CD4-positive, CD25-positive, alpha-beta regulatory T cell (primary cell): ENCODE data around the gene CA9. TPM values are rescaled to one million over a fixed set of nuclear protein-coding genes. Genes with fewer than 3 reads are reported as not detected.

ENCODE experiments used
- ATAC-seq, 2 donors: fragments of 150-1000 bp; cut with Tn5 transposase; one replicate each; pipeline ENCODE4 v1.10.0; 2021; ENCODE audit warnings: low read depth in 2 of 2, moderate number of reproducible peaks in 2 of 2, moderate library complexity in 1 of 2
- DNase-seq, 3 donors: peaks; one replicate each; pipeline versions ENCODE4 v3.0.0 to v3.0.0-alpha.2; 2012 to 2022; ENCODE audit warnings: mixed read lengths in 1 of 3
- H3K27ac ChIP-seq: one replicate; pipeline ENCODE4 v1.7.0; 2013; ENCODE audit warnings: mild to moderate bottlenecking, low read length; ENCODE audit not compliant: insufficient read depth, poor library complexity, severe bottlenecking
- H3K27me3 ChIP-seq: one replicate; pipeline ENCODE4 v1.7.0; 2013; ENCODE audit warnings: low read length; ENCODE audit not compliant: control insufficient read depth, insufficient read depth
- H3K36me3 ChIP-seq: one replicate; pipeline ENCODE4 v1.7.0; 2013; ENCODE audit warnings: mild to moderate bottlenecking, low read length, moderate library complexity; ENCODE audit not compliant: control insufficient read depth, insufficient read depth
- H3K4me1 ChIP-seq: 2 replicates; pipeline ENCODE4 v1.7.0; 2013; ENCODE audit warnings: mild to moderate bottlenecking, low read length; ENCODE audit not compliant: insufficient read depth, control insufficient read depth, poor library complexity, severe bottlenecking
- H3K4me3 ChIP-seq: one replicate; pipeline ENCODE4 v1.7.0; 2013; ENCODE audit warnings: low read depth, mild to moderate bottlenecking, low read length, moderate library complexity
- H3K9me3 ChIP-seq, 2 experiments: 1 replicate in 1 of 2; 2 replicates in 1 of 2; pipeline ENCODE4 v1.7.0; 2013; ENCODE audit warnings: low read length in 2 of 2, mild to moderate bottlenecking in 1 of 2, moderate library complexity in 1 of 2; ENCODE audit not compliant: control insufficient read depth in 2 of 2
- H3K27ac Mint-ChIP-seq, 3 donors: one replicate each; pipeline ENCODE4 v1.8.0; 2020 to 2022; ENCODE audit warnings: mild to moderate bottlenecking in 3 of 3, mixed read lengths in 3 of 3, moderate library complexity in 2 of 3
- H3K27me3 Mint-ChIP-seq: one replicate; pipeline ENCODE4 v1.8.0; 2022; ENCODE audit warnings: mild to moderate bottlenecking, mixed read lengths
- H3K36me3 Mint-ChIP-seq: one replicate; pipeline ENCODE4 v1.8.0; 2020; ENCODE audit warnings: mixed read lengths
- H3K4me1 Mint-ChIP-seq, 4 donors: one replicate each; pipeline ENCODE4 v1.8.0; 2020 to 2022; ENCODE audit warnings: mixed read lengths in 4 of 4, mild to moderate bottlenecking in 1 of 4
- H3K4me3 Mint-ChIP-seq, 4 donors: one replicate each; pipeline ENCODE4 v1.8.0; 2020 to 2022; ENCODE audit warnings: mild to moderate bottlenecking in 4 of 4, mixed read lengths in 4 of 4, moderate library complexity in 3 of 4
- H3K9me3 Mint-ChIP-seq, 7 donors: one replicate each; pipeline ENCODE4 v1.8.0; 2020 to 2022; ENCODE audit warnings: mixed read lengths in 7 of 7, mild to moderate bottlenecking in 3 of 7, moderate library complexity in 2 of 7
- polyA plus RNA-seq, 4 donors: library from polyadenylated mRNA; unstranded; fragments of 300-500 nt; fragmentation: Illumina TruSeq; gene quantifications; one replicate each; pipeline ENCODE4 v1.2.3, GENCODE V29; 2021
- total RNA-seq: library from RNA; stranded (reverse); gene quantifications from one replicate; pipeline ENCODE4 v1.2.3, GENCODE V29; 2022

Gene CA9
- total and polyA plus RNA-seq, 5 donors from 2014 or later, result 0.48 TPM; not detected in 4

DNA sequence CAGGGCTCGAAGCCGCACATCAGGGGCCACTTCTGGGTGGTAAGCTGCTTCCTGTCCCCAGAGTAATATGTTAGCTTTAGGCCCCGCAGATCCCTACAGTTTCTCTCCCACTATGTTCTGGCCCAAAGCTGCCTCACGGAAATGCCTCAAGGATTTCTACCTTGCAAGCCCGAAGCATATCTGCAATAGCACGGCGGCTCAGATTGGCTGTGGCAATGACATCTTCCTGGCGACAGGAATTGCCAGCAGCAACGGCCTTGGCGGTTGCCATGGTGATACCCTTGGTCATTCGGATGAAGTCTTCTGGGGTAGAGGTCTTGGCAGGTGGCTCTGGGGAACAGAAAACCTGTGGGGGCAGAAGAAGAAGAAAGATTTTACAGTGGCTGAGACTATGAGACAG lies 26.3 kb downstream of the CA9 start:
- no peak for ATAC-seq
- H3K27ac Mint-ChIP-seq, result no peak overlapping the region
- no peaks in the 10 kb centered on the region for H3K27me3 Mint-ChIP-seq
- Histone ChIP-seq H3K27ac (no peak overlapping the region), H3K27me3 (no peaks in the 10 kb centered on the region), H3K4me3 (no peak overlapping the region), H3K9me3 (no peaks in the 10 kb centered on the region), H3K4me1 (peaks cover 5% of the 10 kb centered on the region), H3K36me3 (peaks cover 79% of the 10 kb centered on the region)
- H3K4me3 Mint-ChIP-seq, result no peak overlapping the region
- no peak for DNase-seq
- H3K9me3 Mint-ChIP-seq, result no peaks in the 10 kb centered on the region
- peaks cover 0 to 9% (median 7%) of the 10 kb centered on the region in 4 donors for H3K4me1 Mint-ChIP-seq
- peaks cover 35% of the 10 kb centered on the region for H3K36me3 Mint-ChIP-seq

DNA sequence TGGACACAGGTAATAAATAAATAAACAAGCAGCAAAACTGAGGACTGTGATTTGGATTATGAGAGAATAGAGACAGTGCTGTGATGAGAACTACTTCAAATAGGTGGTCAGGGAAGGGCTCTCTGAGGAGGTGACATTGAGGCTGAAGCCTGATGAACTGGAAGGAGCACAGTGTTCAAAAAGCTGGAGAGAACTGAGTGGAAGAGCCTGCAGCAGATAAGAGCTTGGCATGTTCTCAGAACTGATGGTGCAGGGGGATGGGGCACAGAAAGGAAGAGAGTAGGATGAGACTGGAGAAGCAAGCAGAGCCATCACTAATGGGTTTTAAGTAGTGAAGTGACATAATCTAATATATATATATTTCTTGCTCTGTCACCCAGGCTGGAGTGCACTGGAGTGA lies 27.2 kb downstream of the CA9 start:
- no peak for DNase-seq
- Mint-ChIP-seq H3K4me1 (peaks cover 0 to 9% (median 7%) of the 10 kb centered on the region in 4 donors), H3K4me3 (no peak overlapping the region), H3K27ac (no peak overlapping the region), H3K36me3 (peaks cover 42% of the 10 kb centered on the region), H3K9me3 (no peaks in the 10 kb centered on the region), H3K27me3 (no peaks in the 10 kb centered on the region)
- Histone ChIP-seq H3K9me3 (no peaks in the 10 kb centered on the region), H3K36me3 (peaks cover 88% of the 10 kb centered on the region), H3K27me3 (no peaks in the 10 kb centered on the region), H3K4me3 (no peak overlapping the region), H3K27ac (no peak overlapping the region), H3K4me1 (peaks cover 5% of the 10 kb centered on the region)
- no peak for ATAC-seq

DNA sequence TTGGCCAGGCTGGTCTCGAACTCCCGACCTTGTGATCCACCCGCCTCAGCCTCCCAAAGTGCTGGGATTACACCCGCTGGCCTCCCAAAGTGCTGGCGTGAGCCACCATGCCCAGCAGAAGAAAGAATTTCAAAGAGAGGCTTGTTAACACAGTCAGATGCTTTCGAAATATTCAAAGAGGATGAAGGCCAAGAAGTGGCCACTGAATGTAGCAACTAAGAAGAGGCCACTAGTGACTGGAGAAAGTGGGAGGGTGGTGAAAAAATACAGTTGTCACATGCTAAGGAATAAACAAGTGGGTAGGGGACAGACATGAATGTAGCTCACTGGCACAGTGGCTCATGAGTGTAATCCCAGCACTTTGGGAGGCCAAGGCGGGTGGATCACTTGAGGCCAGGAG lies 29.0 kb downstream of the CA9 start:
- Histone ChIP-seq H3K27me3 (no peaks in the 10 kb centered on the region), H3K27ac (no peak overlapping the region), H3K4me1 (no peaks in the 10 kb centered on the region), H3K9me3 (no peaks in the 10 kb centered on the region), H3K4me3 (no peak overlapping the region), H3K36me3 (peaks cover 96% of the 10 kb centered on the region)
- Mint-ChIP-seq H3K9me3 (no peaks in the 10 kb centered on the region), H3K4me3 (no peak overlapping the region), H3K27ac (no peak overlapping the region), H3K27me3 (no peaks in the 10 kb centered on the region), H3K36me3 (peaks cover 47% of the 10 kb centered on the region), H3K4me1 (peaks cover 0 to 2% (median 0%) of the 10 kb centered on the region in 4 donors)
- ATAC-seq, result no peak
- DNase-seq, result no peak

DNA sequence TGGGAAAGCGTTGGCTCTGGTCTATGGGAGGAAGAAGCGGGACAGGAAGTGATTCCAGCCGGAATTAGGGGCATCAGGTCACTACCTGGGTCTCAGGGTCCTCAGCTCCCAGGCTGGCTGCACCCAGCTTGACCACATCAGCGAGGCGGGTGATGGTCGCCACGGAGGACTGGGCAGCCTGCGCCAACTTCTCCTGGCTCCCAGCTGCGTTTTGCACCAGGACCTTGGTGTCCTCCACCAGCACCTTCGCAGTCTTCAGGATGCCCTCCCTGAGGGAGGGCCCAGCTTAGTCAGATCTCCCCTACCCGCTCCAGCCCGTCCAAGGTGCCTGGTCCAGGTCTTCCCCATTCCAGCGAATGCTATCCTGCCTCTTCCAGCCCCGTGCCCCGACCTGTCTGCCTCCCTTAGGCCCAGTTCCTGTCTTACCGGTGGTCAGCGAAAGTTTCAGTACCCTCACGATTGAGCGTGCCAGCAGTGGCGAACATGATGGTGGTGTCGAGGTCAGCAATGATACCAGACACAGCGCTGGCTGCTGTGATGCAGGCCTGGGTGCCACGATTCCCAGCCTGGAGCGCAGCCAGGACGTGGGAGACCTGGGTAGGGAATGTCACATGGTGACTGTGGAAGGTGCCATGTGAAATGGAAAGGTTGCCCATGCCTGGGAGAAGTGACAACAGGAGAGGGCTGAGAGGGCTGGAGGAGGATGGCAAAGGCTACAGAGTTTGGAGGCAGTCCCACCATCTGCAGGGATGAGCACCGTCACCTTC lies 30.4 kb downstream of the CA9 start:
- Histone ChIP-seq H3K36me3 (peaks cover 95% of the 10 kb centered on the region), H3K4me1 (no peaks in the 10 kb centered on the region), H3K27ac (no peak overlapping the region), H3K9me3 (no peaks in the 10 kb centered on the region), H3K27me3 (no peaks in the 10 kb centered on the region), H3K4me3 (no peak overlapping the region)
- no peaks in the 10 kb centered on the region for H3K9me3 Mint-ChIP-seq
- H3K36me3 Mint-ChIP-seq, result peaks cover 49% of the 10 kb centered on the region
- DNase-seq (no peak), ATAC-seq (no peak)
- no peaks in the 10 kb centered on the region for H3K4me1 Mint-ChIP-seq
- H3K27me3 Mint-ChIP-seq, result no peaks in the 10 kb centered on the region
- H3K4me3 Mint-ChIP-seq, result no peak overlapping the region
- no peak overlapping the region for H3K27ac Mint-ChIP-seq

DNA sequence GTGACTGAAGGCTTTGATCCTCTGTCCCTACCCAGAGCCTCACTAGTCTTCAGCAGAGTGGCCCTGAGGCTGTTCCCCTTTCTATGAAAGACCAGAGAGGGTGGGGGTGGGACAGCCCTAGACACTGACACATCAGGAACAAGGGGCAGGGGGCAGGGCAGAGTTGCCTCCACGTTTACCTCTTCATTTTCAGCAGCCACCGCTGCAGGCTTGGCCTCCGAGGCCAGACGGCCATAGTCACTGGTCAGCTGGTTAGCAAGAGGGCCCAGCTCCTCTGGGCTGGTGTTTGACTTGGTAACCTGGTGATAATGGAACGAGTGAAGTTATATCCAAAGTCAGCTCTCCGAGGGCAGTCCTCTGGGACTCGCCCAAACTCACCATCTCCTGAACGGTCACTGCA lies 31.6 kb downstream of the CA9 start:
- Mint-ChIP-seq H3K27me3 (no peaks in the 10 kb centered on the region), H3K27ac (peak overlapping the region in 1 of 3 donors; percentile 38), H3K4me1 (no peaks in the 10 kb centered on the region), H3K9me3 (no peaks in the 10 kb centered on the region), H3K4me3 (no peak overlapping the region), H3K36me3 (peaks cover 56% of the 10 kb centered on the region)
- Histone ChIP-seq H3K4me1 (no peaks in the 10 kb centered on the region), H3K27ac (no peak overlapping the region), H3K4me3 (no peak overlapping the region), H3K27me3 (no peaks in the 10 kb centered on the region), H3K9me3 (no peaks in the 10 kb centered on the region), H3K36me3 (peaks cover 90% of the 10 kb centered on the region)
- DNase-seq (no peak), ATAC-seq (no peak)

DNA sequence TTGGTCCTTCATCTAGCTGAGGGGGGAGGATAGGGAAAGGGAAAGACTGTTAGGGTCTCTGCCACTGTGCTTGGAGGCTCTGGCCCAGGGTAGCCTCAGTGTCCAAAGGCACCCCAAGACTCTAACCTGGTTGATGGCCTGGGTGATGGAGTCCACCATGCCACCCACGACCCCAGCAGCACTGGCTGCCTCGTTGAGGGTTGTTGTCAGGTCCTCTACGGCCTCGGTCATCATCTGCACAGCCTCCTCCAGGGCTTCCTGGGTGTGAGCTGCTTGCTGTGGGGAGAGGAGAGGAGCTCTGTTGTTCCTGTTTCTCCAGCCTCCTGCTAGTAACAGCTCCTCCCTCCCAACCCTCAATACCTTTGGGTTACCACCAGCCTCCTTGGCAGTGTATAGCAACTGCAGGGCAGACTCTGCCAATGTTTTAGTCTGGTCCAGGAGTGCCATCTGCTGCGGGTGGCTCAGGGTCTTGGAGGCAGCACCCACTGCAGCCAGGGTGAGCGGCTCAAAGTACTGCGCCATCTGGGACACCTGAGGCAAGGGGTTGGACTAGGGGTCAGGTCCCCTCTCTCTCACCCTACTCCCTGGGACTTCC lies 32.2 kb downstream of the CA9 start:
- H3K27ac ChIP-seq, result no peak overlapping the region
- ATAC-seq, result no peak
- H3K27ac Mint-ChIP-seq, result peak overlapping the region in 1 of 3 donors; percentile 38

DNA sequence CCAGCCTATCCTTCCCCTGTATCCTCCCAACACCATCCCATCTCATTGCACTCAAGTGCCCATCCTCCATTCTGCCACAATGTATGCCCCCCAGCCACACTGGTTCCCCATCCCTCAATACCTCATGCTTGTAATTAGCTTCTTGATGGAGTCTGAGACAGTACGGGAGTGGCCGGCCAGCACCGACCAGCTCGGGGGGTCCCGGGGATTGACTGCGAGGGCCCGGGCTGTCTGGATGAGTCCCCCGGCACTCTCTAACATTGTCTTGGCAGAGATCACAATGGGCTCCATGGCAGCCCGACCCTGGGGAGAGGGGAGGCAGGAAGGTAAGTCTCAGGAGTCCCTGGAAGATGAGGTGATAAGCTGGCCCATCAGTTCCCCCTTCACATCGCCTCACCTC lies 33.2 kb downstream of the CA9 start:
- H3K4me1 Mint-ChIP-seq, result no peaks in the 10 kb centered on the region

More for the DNA sequence above, 32.2 kb downstream of the CA9 start:
- H3K9me3 ChIP-seq, result no peaks in the 10 kb centered on the region
- no peaks in the 10 kb centered on the region for H3K27me3 ChIP-seq
- no peak overlapping the region for H3K4me3 ChIP-seq
- no peak for DNase-seq
- no peak overlapping the region for H3K4me3 Mint-ChIP-seq
- H3K27me3 Mint-ChIP-seq, result no peaks in the 10 kb centered on the region
- H3K36me3 Mint-ChIP-seq, result peaks cover 61% of the 10 kb centered on the region
- H3K4me1 ChIP-seq, result no peaks in the 10 kb centered on the region
- H3K36me3 ChIP-seq, result peaks cover 90% of the 10 kb centered on the region
- no peaks in the 10 kb centered on the region for H3K4me1 Mint-ChIP-seq
- H3K9me3 Mint-ChIP-seq, result no peaks in the 10 kb centered on the region

DNA sequence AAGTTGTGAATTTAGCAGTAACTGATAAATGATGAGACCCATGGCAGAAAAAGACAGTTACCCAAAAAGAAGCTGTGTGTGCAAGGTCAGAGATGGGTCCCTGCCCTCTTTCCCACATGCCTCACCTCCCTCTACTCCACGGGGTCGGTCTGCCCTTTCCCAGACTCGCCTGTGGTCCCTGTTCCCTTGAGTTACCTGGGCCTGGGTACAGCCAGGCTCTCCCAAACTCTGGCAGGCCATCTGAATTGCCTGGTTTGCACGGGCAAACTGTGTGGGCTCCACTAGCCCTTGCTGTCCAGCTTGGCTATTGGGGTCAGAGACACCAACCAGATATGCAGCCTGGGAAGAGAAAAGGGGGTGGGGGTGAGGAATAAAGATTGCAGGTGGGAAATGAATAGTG lies 34.4 kb downstream of the CA9 start:
- peak overlapping the region in 2 of 3 donors; percentile 54 to 86 for H3K27ac Mint-ChIP-seq
- no peaks in the 10 kb centered on the region for H3K9me3 ChIP-seq
- H3K36me3 Mint-ChIP-seq, result peaks cover 68% of the 10 kb centered on the region
- H3K4me1 ChIP-seq, result no peaks in the 10 kb centered on the region
- DNase-seq (no peak), ATAC-seq (no peak)
- H3K27me3 ChIP-seq, result no peaks in the 10 kb centered on the region
- no peak overlapping the region for H3K4me3 Mint-ChIP-seq
- no peaks in the 10 kb centered on the region for H3K9me3 Mint-ChIP-seq
- no peaks in the 10 kb centered on the region for H3K4me1 Mint-ChIP-seq
- no peaks in the 10 kb centered on the region for H3K27me3 Mint-ChIP-seq
- H3K27ac ChIP-seq, result no peak overlapping the region
- peaks cover 90% of the 10 kb centered on the region for H3K36me3 ChIP-seq
- no peak overlapping the region for H3K4me3 ChIP-seq

More for the DNA sequence above, 33.2 kb downstream of the CA9 start:
- Mint-ChIP-seq H3K27ac (no peak overlapping the region), H3K36me3 (peaks cover 69% of the 10 kb centered on the region), H3K27me3 (no peaks in the 10 kb centered on the region), H3K9me3 (no peaks in the 10 kb centered on the region), H3K4me3 (no peak overlapping the region)
- DNase-seq (no peak), ATAC-seq (no peak)
- no peaks in the 10 kb centered on the region for H3K4me1 ChIP-seq
- no peaks in the 10 kb centered on the region for H3K27me3 ChIP-seq
- no peak overlapping the region for H3K27ac ChIP-seq
- no peak overlapping the region for H3K4me3 ChIP-seq
- no peaks in the 10 kb centered on the region for H3K9me3 ChIP-seq
- H3K36me3 ChIP-seq, result peaks cover 91% of the 10 kb centered on the region
